ENCODE data around the gene HOXA9. TPM values are rescaled to one million over a fixed set of nuclear protein-coding genes. Genes with fewer than 3 reads are reported as not detected.

Gene HOXA9
- total and polyA plus RNA-seq, 7 donors = 13.0 to 35.7 (median 21.6) TPM

DNA sequence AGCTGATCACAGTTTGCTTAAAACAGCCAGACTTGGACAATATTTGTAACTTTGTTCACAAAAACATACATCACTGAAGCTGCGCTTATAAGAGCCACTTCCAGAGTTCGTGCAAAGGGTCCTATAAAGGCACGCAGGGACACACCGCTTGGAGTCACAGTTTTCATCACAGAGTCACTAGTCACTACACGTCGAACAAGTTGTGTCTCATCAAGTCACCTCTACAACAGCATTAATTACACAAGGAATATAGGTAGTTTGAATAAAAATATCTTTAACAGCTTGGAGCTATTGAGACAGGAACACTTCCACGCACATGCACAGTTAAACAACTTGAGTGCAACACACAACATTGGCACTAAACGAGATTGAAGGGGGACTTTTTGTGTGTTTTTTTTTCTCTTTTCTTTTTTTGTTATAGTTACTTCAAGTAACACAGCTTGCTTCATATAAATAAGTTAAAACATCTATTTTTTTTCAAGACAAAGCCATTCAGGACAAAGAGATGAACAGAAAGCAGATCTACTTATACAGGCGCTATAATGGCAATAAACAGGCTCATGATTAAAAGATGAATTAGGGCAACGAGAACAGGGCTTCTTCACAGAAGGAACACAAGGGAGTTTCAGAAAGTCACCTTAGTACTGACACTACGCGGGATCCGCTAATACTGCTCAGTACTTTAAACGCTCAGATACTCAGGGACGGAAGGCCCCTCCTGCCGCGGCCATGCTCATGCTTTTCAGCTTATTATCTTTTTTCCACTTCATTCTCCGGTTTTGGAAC, 24.0 kb downstream of the HOXA9 start:
- DNase-seq = no peak
- TF ChIP-seq, protein P1, sequence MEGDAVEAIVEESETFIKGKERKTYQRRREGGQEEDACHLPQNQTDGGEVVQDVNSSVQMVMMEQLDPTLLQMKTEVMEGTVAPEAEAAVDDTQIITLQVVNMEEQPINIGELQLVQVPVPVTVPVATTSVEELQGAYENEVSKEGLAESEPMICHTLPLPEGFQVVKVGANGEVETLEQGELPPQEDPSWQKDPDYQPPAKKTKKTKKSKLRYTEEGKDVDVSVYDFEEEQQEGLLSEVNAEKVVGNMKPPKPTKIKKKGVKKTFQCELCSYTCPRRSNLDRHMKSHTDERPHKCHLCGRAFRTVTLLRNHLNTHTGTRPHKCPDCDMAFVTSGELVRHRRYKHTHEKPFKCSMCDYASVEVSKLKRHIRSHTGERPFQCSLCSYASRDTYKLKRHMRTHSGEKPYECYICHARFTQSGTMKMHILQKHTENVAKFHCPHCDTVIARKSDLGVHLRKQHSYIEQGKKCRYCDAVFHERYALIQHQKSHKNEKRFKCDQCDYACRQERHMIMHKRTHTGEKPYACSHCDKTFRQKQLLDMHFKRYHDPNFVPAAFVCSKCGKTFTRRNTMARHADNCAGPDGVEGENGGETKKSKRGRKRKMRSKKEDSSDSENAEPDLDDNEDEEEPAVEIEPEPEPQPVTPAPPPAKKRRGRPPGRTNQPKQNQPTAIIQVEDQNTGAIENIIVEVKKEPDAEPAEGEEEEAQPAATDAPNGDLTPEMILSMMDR (IDR thresholded peaks at IDR 0.05) = no peak
- TF ChIP-seq POLR2A (IDR thresholded peaks at IDR 0.05) = no peak
- TF ChIP-seq EP300 (IDR thresholded peaks at IDR 0.05) = no peak
- TF ChIP-seq POLR2AphosphoS5 (IDR thresholded peaks at IDR 0.05) = no peak
- H3K27ac ChIP-seq = peak overlapping the region; percentile 82 to 99 (median 92)
- intact Hi-C loops (cut with DNase I) = no loop called here
- 14 to 64% methylated on average over 18 of the region's 18 CpGs for WGBS, 2 donors
- H3K4me1 ChIP-seq = peaks cover 0 to 41% (median 23%) of the 10 kb centered on the region in 4 donors
- H3K9me3 ChIP-seq = no peaks in the 10 kb centered on the region
- H3K36me3 ChIP-seq = peaks cover 15 to 43% (median 17%) of the 10 kb centered on the region in 4 donors
- no peaks in the 10 kb centered on the region for H3K27me3 ChIP-seq
- peak overlapping the region in 3 of 4 donors; percentile 52 to 60 (median 58) for H3K4me3 ChIP-seq

DNA sequence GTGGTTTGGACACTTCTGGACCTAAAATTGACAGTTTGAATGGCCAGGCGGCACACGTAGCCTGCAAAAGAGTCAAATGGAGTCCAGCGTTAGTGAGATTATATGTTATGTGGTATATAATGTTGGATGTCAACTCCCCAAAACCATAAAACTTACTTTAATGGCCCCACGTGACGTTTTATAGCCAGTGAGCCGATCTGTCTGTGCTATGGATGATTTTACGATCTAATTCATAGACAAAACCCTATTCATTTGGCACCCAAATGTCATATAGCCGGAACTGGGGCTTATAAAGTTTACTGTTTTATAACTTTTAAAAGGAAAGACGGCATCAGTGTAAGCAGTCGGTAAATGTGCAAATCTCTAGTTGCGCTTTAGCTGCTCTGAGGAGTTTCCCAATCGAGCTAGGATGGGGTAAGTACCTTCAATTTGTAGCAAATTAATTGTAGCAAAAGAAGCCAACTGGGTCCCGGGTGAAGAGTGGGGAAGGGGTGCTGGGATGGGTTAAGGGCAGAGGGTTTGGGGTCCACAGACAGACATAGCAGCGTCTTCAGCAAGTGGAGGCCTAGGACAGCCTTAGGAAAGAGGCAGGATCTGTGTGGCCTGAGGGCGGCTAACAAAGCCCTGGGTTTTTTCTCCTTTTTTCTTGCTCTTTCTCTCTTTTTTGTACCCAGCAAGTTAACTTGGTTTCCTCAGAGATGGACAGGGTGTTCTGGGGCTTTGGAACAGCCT, 25.0 kb downstream of the HOXA9 start:
- peaks cover 0 to 51% (median 32%) of the 10 kb centered on the region in 4 donors for H3K4me1 ChIP-seq
- peak overlapping the region; percentile 67 to 99 (median 92) for H3K27ac ChIP-seq
- H3K36me3 ChIP-seq = peaks cover 11 to 37% (median 14%) of the 10 kb centered on the region in 4 donors
- WGBS, 2 donors = 12 to 63% methylated on average over 15 of the region's 15 CpGs
- DNase-seq = no peak
- intact Hi-C loops (cut with DNase I) = no loop called here
- H3K4me3 ChIP-seq = peak overlapping the region in 2 of 4 donors; percentile 22 to 28
- peak in 1 of 2 donors; percentile 25 for TF ChIP-seq POLR2A (IDR thresholded peaks at IDR 0.05)
- TF ChIP-seq, protein P1 (IDR thresholded peaks at IDR 0.05) = no peak
- no peaks in the 10 kb centered on the region for H3K27me3 ChIP-seq
- H3K9me3 ChIP-seq = no peaks in the 10 kb centered on the region

DNA sequence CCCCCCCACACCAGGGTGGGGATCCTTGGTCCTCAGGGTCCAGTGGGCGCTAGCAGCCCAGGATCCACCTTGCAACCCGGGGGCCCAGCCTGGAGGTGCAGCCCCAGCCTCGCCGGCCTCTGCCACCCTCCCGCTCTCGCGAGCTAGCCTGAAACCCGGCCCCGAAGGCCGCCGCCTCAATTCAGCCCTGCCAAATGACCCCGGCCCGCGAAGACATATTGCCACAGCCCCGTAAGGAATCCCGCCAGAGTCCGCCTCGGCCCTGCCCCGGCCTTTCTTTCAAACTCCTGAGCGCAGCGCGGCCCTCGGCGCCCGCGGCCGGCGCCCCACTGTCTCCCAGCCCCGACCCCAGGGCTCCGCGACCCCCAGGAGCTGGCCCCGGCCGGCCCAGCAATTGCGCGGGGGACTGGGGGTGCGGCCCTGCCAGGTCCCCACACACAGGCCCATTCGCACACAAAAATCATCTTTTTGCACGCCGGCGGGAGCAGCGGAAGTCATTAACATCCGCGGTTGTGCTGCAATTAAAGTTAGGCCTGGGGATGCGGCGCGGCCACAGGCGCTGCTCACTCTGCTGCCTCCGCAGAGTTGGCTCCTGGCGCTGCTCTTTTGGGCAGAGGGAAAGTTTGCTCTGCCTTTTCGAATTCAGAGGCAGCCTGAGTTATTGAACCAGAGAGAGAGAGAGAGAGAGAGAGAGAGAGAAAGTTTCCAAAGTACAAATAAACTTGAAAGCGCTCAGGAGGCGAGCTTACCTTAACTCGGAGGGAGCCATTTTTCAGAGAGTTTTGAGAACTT, 25.8 kb downstream of the HOXA9 start:
- no peaks in the 10 kb centered on the region for H3K9me3 ChIP-seq
- intact Hi-C loops (cut with DNase I) = no loop called here
- WGBS, 2 donors = 8 to 58% methylated on average over 53 of the region's 53 CpGs
- no peak for TF ChIP-seq POLR2A (IDR thresholded peaks at IDR 0.05)
- TF ChIP-seq, protein P1 (IDR thresholded peaks at IDR 0.05) = no peak
- H3K36me3 ChIP-seq = peaks cover 3 to 30% (median 8%) of the 10 kb centered on the region in 4 donors
- DNase-seq = no peak
- H3K27me3 ChIP-seq = no peaks in the 10 kb centered on the region
- H3K4me3 ChIP-seq = peak overlapping the region in 3 of 4 donors; percentile 8 to 28 (median 22)
- peak overlapping the region; percentile 67 to 99 (median 92) for H3K27ac ChIP-seq
- peaks cover 0 to 59% (median 40%) of the 10 kb centered on the region in 4 donors for H3K4me1 ChIP-seq

DNA sequence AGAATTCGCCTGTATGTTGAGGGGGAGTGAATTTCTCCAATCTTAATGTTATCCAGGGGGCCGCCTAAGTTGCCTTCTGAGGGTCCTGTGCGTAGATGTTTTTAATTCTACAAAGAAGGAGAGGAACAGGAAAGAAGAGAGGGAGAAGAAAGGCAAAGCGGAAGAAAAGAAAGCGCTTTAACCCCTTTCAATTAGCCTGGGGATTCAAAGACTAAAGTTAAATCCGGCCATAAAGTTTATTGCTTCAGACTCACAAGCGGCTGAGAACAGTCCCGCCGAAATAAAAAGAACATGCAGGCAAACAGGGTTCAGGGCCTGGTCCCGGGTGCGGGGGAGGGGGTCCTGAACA, 26.4 kb downstream of the HOXA9 start:
- H3K9me3 ChIP-seq = no peaks in the 10 kb centered on the region
- no peaks in the 10 kb centered on the region for H3K27me3 ChIP-seq
- no peak for DNase-seq
- peak overlapping the region in 3 of 4 donors; percentile 8 to 28 (median 22) for H3K4me3 ChIP-seq
- TF ChIP-seq EP300 (IDR thresholded peaks at IDR 0.05) (no peak), POLR2A (IDR thresholded peaks at IDR 0.05) (no peak), POLR2AphosphoS5 (IDR thresholded peaks at IDR 0.05) (no peak)
- TF ChIP-seq, protein P1 (IDR thresholded peaks at IDR 0.05) = no peak
- WGBS, 2 donors = 10 to 65% methylated on average over 11 of the region's 11 CpGs
- peaks cover 0 to 24% (median 2%) of the 10 kb centered on the region in 4 donors for H3K36me3 ChIP-seq
- peaks cover 0 to 64% (median 43%) of the 10 kb centered on the region in 4 donors for H3K4me1 ChIP-seq
- intact Hi-C loops (cut with DNase I) = no loop called here
- peak overlapping the region; percentile 67 to 99 (median 92) for H3K27ac ChIP-seq

Data from sigmoid colon (tissue), 7 donors.